ENCODE data around the gene THAP7. TPM values are rescaled to one million over a fixed set of nuclear protein-coding genes. Genes with fewer than 3 reads are reported as not detected.
A peak's percentile ranks its signal among the peaks of the same experiment; 100 is the strongest.

Gene THAP7
- total and polyA plus RNA-seq, 9 of the 15 experiments (the other 6 are each of a cell fraction or from before 2014, with no cell fraction given), result 7.9 to 263 (median 84.1) TPM

- TF ChIP-seq ARHGAP35 (IDR thresholded peaks at IDR 0.05; ENCODE audit: partially characterized antibody) (no peak), MED1 (CRISPR knock-in tag; IDR thresholded peaks at IDR 0.05; ENCODE audit: borderline replicate concordance) (0 out of 2 replicates have a peak, but pooled peaks have one; percentile 19), ZNF507 (tag; conservative IDR thresholded peaks at IDR 0.05) (peak; percentile 8; the same call in 1 of the 2 replicates), ZBTB1 (CRISPR knock-in tag; IDR thresholded peaks at IDR 0.05; ENCODE audit: borderline replicate concordance, low read depth) (no peak), HEY1 (CRISPR knock-in tag; IDR thresholded peaks at IDR 0.05; ENCODE audit: borderline replicate concordance) (no peak), PREB (CRISPR knock-in tag; IDR thresholded peaks at IDR 0.05) (no peak), CUX1 (CRISPR knock-in tag; IDR thresholded peaks at IDR 0.05) (no peak), RBFOX2 (IDR thresholded peaks at IDR 0.05; ENCODE audit: low read depth, low read length) (no peak), HDAC1 (IDR thresholded peaks at IDR 0.05) (no peak), RBM25 (IDR thresholded peaks at IDR 0.05; ENCODE audit: low read depth, low read length, severe bottlenecking) (no peak), PTRF (tag; IDR thresholded peaks at IDR 0.05) (no peak), MTA2 (IDR thresholded peaks at IDR 0.05; ENCODE audit: low read depth) (no peak), U2AF2 (optimal IDR thresholded peaks at IDR 0.05; ENCODE audit: low read depth, low read length) (no peak), CC2D1A (IDR thresholded peaks at IDR 0.05) (no peak), ZEB2 (IDR thresholded peaks at IDR 0.05) (no peak), ZC3H8 (IDR thresholded peaks at IDR 0.05) (no peak), FOSL1 (tag; conservative IDR thresholded peaks at IDR 0.05) (no peak), ZFPM2 (CRISPR knock-in tag; IDR thresholded peaks at IDR 0.05) (no peak), ARNT (IDR thresholded peaks at IDR 0.05) (no peak), BRF1 (IDR thresholded peaks at IDR 0.05; ENCODE audit: borderline replicate concordance, extremely low read depth, insufficient read length) (no peak), MCM7 (IDR thresholded peaks at IDR 0.05) (no peak), ZNF121 (CRISPR knock-in tag; conservative IDR thresholded peaks at IDR 0.05) (no peak), ZNF586 (CRISPR knock-in tag; conservative IDR thresholded peaks at IDR 0.05) (no peak), SIX5 (IDR thresholded peaks at IDR 0.05; ENCODE audit: borderline replicate concordance in 1 of 2, insufficient read depth in 1 of 2, low read depth in 1 of 2, low read length in 2 of 2) (no peak), BRD4 (IDR thresholded peaks at IDR 0.05) (no peak), MBD2 (IDR thresholded peaks at IDR 0.05; ENCODE audit: borderline replicate concordance, low read depth) (no peak), ZNF778 (CRISPR knock-in tag; IDR thresholded peaks at IDR 0.05) (no peak)
Observed at GRCh38 chr22:20957102-20957682, 44.7 kb downstream of the THAP7 start (continued).
